Measurements from ENCODE around the gene PSD2.

Gene PSD2

DNA sequence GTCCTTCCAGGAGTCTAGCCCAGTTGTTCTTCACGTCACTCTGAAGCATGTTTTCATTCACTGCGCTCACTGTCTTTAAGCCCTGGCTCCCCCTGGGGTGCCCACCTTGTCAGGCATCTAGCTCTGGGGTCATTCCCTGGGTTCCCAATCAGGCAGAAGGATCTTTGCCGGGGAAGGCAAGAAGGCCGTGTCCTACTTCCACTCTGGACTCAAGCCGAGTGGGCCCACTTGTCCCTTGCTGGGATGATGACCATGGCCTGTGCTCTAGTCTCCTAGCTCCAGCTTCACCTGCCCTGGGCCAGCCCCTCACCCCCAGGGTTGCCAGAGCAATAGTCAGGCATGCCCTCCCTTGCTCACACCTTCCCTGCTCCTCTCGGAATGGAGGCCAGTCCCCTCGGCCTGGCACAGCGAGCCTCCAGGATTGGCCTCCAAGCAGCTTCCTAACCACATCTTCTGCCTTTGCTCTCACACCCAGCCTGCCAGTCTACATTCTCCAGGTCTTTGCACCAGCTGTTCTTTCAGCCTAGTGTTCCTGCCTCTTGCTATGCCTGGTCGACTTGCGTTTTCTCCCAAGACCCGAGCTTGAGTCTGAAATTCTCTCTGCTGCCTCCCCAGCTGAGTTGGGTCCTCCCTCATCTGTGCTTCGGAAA, 32.2 kb upstream of the PSD2 start:
- Histone ChIP-seq H3K36me3 (ENCODE audit: control insufficient read depth, insufficient read depth, low read length) (no peaks in the 10 kb centered on the region), H3K9me3 (ENCODE audit: control insufficient read depth, low read length) (no peaks in the 10 kb centered on the region), H3K4me1 (no peaks in the 10 kb centered on the region), H3K4me2 (ENCODE audit: low read length) (no peak overlapping the region), H3K27me3 (ENCODE audit: control insufficient read depth, insufficient read depth, low read length) (peaks cover 3% of the 10 kb centered on the region), H2AFZ (no peak overlapping the region), H3K9ac (no peak overlapping the region), H3K27ac (no peak overlapping the region), H3K4me3 (ENCODE audit: low read depth, low read length) (no peak overlapping the region), H3K79me2 (no peaks in the 10 kb centered on the region)
- TF ChIP-seq, protein P1, sequence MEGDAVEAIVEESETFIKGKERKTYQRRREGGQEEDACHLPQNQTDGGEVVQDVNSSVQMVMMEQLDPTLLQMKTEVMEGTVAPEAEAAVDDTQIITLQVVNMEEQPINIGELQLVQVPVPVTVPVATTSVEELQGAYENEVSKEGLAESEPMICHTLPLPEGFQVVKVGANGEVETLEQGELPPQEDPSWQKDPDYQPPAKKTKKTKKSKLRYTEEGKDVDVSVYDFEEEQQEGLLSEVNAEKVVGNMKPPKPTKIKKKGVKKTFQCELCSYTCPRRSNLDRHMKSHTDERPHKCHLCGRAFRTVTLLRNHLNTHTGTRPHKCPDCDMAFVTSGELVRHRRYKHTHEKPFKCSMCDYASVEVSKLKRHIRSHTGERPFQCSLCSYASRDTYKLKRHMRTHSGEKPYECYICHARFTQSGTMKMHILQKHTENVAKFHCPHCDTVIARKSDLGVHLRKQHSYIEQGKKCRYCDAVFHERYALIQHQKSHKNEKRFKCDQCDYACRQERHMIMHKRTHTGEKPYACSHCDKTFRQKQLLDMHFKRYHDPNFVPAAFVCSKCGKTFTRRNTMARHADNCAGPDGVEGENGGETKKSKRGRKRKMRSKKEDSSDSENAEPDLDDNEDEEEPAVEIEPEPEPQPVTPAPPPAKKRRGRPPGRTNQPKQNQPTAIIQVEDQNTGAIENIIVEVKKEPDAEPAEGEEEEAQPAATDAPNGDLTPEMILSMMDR (IDR thresholded peaks at IDR 0.05) = no peak

DNA sequence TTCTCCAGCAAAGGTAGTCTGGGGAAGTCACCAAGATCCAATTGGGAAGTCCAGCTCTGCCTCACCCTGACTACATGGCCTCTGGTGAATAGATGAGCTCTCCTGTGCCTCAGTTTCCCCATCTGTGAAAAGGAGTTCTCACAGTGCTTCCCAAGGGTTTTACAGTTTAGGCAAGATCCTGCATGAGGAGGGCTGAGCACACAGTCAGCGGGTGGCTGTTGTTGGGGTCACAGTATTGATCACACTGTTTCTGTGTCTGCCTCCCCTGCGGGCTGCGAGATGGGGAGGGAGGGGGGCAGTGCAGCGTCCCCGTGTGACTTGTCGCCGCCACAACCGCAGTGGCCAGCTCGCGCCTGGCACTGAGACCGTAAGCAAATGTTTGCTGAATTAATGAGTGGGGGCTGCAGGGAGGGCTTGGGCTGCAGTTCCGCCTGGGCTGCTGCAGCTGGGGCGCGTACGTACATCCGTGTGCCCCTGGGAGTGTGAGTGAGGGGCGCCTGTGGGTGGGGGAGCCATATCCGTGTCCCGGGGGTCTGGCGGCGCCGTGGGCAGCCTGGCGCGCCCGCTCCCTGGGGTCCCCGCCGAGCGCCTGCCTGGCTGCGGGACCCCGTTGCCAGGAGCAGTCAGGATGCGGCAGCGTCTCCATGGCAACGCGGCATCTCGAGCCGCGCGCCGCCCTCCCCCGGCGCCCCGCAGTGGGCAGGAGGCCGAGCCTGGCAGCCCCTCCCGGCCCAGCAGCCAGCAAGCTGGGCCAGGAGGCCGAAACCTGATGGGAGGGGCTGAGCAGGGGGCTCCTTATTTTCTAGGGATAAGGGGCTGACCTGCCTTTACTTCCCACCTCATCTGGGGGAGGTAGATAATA, 31.4 kb upstream of the PSD2 start:
- Histone ChIP-seq H3K4me1 (no peaks in the 10 kb centered on the region), H3K4me2 (ENCODE audit: low read length) (no peak overlapping the region), H3K36me3 (ENCODE audit: control insufficient read depth, insufficient read depth, low read length) (no peaks in the 10 kb centered on the region), H3K79me2 (no peaks in the 10 kb centered on the region), H3K9ac (no peak overlapping the region), H3K27me3 (ENCODE audit: control insufficient read depth, insufficient read depth, low read length) (peaks cover 3% of the 10 kb centered on the region), H2AFZ (no peak overlapping the region), H3K4me3 (ENCODE audit: low read depth, low read length) (no peak overlapping the region), H3K9me3 (ENCODE audit: control insufficient read depth, low read length) (no peaks in the 10 kb centered on the region), H3K27ac (no peak overlapping the region)
- TF ChIP-seq, protein P1 (IDR thresholded peaks at IDR 0.05) = no peak

DNA sequence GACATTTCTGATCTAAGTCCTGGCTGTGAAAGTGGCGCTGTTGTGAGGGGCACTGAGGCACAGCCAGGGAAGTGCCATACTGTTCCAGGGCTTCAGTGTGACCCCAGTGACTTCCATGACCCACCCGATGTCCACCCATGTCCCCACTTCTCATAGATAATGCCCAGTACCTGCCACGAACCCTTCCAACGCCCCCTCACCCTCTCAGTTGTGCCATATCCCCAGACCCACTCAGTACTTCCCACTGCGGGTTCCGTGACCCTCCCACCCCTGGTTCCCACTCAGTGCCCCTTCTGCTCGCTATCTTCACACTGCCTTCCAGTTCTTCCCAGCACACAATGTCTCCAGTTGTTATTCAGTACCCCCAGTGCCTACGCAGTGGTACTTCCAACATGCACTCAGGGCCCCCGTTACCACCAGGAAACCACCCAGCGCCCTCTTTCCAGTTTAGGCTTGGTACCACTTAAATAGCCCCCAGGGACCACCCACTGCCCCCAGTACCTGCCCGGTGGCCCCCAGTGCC, 30.7 kb upstream of the PSD2 start:
- no peaks in the 10 kb centered on the region for H3K36me3 ChIP-seq (ENCODE audit: control insufficient read depth, insufficient read depth, low read length)
- H2AFZ ChIP-seq = no peak overlapping the region
- TF ChIP-seq, protein P1 (IDR thresholded peaks at IDR 0.05) = no peak
- no peaks in the 10 kb centered on the region for H3K79me2 ChIP-seq
- no peaks in the 10 kb centered on the region for H3K4me1 ChIP-seq
- H3K9ac ChIP-seq = no peak overlapping the region
- no peak overlapping the region for H3K27ac ChIP-seq
- no peak overlapping the region for H3K4me2 ChIP-seq (ENCODE audit: low read length)
- H3K27me3 ChIP-seq (ENCODE audit: control insufficient read depth, insufficient read depth, low read length) = peaks cover 3% of the 10 kb centered on the region
- H3K4me3 ChIP-seq (ENCODE audit: low read depth, low read length) = no peak overlapping the region
- no peaks in the 10 kb centered on the region for H3K9me3 ChIP-seq (ENCODE audit: control insufficient read depth, low read length)

DNA sequence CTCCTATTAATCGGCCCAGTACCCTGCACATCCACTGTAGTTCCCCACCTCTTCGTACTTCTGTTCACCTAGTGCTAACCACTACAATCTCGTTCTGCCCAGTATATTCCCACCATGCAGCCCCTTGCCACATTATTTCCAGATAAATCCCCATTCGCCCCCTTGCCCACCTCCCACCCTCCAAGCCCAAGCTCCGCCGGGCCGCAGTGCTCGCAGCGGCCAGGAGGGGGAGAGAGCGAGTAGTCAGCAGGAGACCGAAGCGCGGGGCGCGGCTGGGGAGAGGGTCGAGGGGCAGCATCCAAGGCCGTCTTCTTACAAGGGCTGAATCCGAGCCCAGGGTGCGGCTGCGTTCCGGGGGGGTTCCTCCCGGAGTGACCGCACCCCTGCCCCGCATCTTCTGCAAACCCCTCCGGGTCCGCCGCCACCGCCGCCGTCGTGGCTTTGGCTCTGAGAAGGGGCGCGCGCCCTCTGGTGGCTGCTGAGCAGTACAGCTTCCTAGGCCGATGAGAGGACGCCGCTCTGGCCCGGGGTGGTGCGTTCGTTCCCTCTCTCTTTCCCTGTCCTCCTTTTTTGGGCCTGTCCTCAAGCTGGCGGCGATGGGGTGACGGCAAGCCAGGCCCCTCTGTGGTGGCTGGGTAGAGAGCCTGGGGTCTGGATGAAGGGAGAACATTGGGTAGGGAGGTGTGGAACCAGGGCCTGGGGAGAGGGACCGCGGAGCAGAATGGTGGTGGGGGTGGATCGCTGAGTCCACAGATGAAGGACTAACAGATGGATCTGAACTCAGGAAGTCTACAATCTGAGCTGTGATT, 30.0 kb upstream of the PSD2 start:
- Histone ChIP-seq H3K79me2 (no peaks in the 10 kb centered on the region), H3K9ac (no peak overlapping the region), H3K4me3 (ENCODE audit: low read depth, low read length) (peak overlapping the region; percentile 42), H3K27me3 (ENCODE audit: control insufficient read depth, insufficient read depth, low read length) (peaks cover 3% of the 10 kb centered on the region), H3K4me2 (ENCODE audit: low read length) (peak overlapping the region; percentile 79), H3K4me1 (no peaks in the 10 kb centered on the region), H3K27ac (no peak overlapping the region), H2AFZ (peak overlapping the region; percentile 77), H3K36me3 (ENCODE audit: control insufficient read depth, insufficient read depth, low read length) (no peaks in the 10 kb centered on the region), H3K9me3 (ENCODE audit: control insufficient read depth, low read length) (no peaks in the 10 kb centered on the region)
- TF ChIP-seq, protein P1 (IDR thresholded peaks at IDR 0.05) = peak; percentile 98

All from parathyroid adenoma (tissue), 2 donors.